AG04450 (cell line): ENCODE results near the gene FCGR3A. TPM values are rescaled to one million over a fixed set of nuclear protein-coding genes. Genes with fewer than 3 reads are reported as not detected.

ENCODE experiments used
- CTCF ChIA-PET: fragments of 300-600, 350-600 bp; formaldehyde crosslinking; extraction: SDS; loops from one replicate; lab custom pipeline; 2022; ENCODE audit warnings: antibody characterized with exemption, inconsistent platforms; lab: Charles Lee
- POLR2A ChIA-PET: fragments of 350-600 bp; formaldehyde crosslinking; extraction: SDS; loops from one replicate; lab custom pipeline; 2021; ENCODE audit warnings: antibody characterized with exemption, inconsistent platforms; lab: Yijun Ruan, JAX
- DNase-seq: peaks from one replicate; pipeline ENCODE4 v3.0.0-alpha.2; 2011; ENCODE audit warnings: low read depth, low spot score
- H3K27ac ChIP-seq: one replicate; pipeline ENCODE4 v1.5.1; 2012; ENCODE audit warnings: low read depth, low read length, control low read depth
- H3K27me3 ChIP-seq: one replicate; pipeline ENCODE4 v1.6.0; 2012; ENCODE audit warnings: low read length; ENCODE audit not compliant: control insufficient read depth, insufficient read depth
- H3K4me3 ChIP-seq: 2 replicates; pipeline ENCODE4 v1.5.1; 2011; ENCODE audit warnings: mild to moderate bottlenecking, low read depth, low read length, control low read depth
- H3K9me3 ChIP-seq: 2 replicates; pipeline ENCODE4 v1.5.1; 2012; ENCODE audit warnings: low read length; ENCODE audit not compliant: control insufficient read depth, insufficient read depth
- CTCF ChIP-seq: IDR thresholded peaks from 2 replicates; pipeline ENCODE4 v1.5.1; 2011; ENCODE audit warnings: low read depth, low read length, control low read depth, inconsistent platforms
- polyA plus RNA-seq: library from polyadenylated mRNA; depleted of rRNA; stranded (reverse); fragments of >200 nt; gene quantifications from 2 replicates; pipeline ENCODE4 v1.2.3, GENCODE V29; 2011

FCGR3A gene
- polyA plus RNA-seq, 1 experiment = not detected

GRCh38 chr1:161505686-161506085, 43.9 kb downstream of the FCGR3A start:
- no peak overlapping the region for H3K27ac ChIP-seq
- no peak overlapping the region for H3K4me3 ChIP-seq
- H3K27me3 ChIP-seq = no peaks in the 10 kb centered on the region
- ChIA-PET CTCF (interaction anchor here (1.0 kb wide), 1 partner anchor 233 kb away, joined by 5 read pairs; no protein-coding TSS in a partner anchor), POLR2A (no interaction called here)
- TF ChIP-seq CTCF = no peak
- DNase-seq = no peak
- H3K9me3 ChIP-seq = no peaks in the 10 kb centered on the region

GRCh38 chr1:161503394-161503748, 46.2 kb downstream of the FCGR3A start:
- ChIA-PET POLR2A (no interaction called here), CTCF (no interaction called here)
- peaks cover 2% of the 10 kb centered on the region for H3K27me3 ChIP-seq
- H3K4me3 ChIP-seq = no peak overlapping the region
- no peak overlapping the region for H3K27ac ChIP-seq
- DNase-seq = no peak
- H3K9me3 ChIP-seq = no peaks in the 10 kb centered on the region
- TF ChIP-seq CTCF = no peak

GRCh38 chr1:161502641-161503393, 46.8 kb downstream of the FCGR3A start:
- CTCF ChIA-PET = interaction anchor here (1.5 kb wide), 1 partner anchor 15 kb away, joined by 3 read pairs; no protein-coding TSS in a partner anchor
- TF ChIP-seq CTCF = no peak
- H3K4me3 ChIP-seq = no peak overlapping the region
- H3K27me3 ChIP-seq = peaks cover 2% of the 10 kb centered on the region
- DNase-seq = no peak
- H3K9me3 ChIP-seq = no peaks in the 10 kb centered on the region
- H3K27ac ChIP-seq = no peak overlapping the region
- POLR2A ChIA-PET = no interaction called here

GRCh38 chr1:161502181-161502580, 47.4 kb downstream of the FCGR3A start:
- no peak for DNase-seq
- ChIA-PET CTCF (interaction anchor here (1.5 kb wide), 1 partner anchor 15 kb away, joined by 3 read pairs; no protein-coding TSS in a partner anchor), POLR2A (no interaction called here)
- Histone ChIP-seq H3K9me3 (no peaks in the 10 kb centered on the region), H3K27ac (no peak overlapping the region), H3K27me3 (peaks cover 2% of the 10 kb centered on the region), H3K4me3 (no peak overlapping the region)
- TF ChIP-seq CTCF = no peak

GRCh38 chr1:161501234-161501633, 48.4 kb downstream of the FCGR3A start:
- Histone ChIP-seq H3K9me3 (no peaks in the 10 kb centered on the region), H3K27me3 (peaks cover 2% of the 10 kb centered on the region), H3K4me3 (no peak overlapping the region), H3K27ac (no peak overlapping the region)
- ChIA-PET POLR2A (no interaction called here), CTCF (interaction anchor here (0.5 kb wide), 1 partner anchor 15 kb away, joined by 3 read pairs; no protein-coding TSS in a partner anchor)
- DNase-seq = no peak
- no peak for TF ChIP-seq CTCF
